ENCODE data around the gene PADI1.

The PADI1 gene

DNA sequence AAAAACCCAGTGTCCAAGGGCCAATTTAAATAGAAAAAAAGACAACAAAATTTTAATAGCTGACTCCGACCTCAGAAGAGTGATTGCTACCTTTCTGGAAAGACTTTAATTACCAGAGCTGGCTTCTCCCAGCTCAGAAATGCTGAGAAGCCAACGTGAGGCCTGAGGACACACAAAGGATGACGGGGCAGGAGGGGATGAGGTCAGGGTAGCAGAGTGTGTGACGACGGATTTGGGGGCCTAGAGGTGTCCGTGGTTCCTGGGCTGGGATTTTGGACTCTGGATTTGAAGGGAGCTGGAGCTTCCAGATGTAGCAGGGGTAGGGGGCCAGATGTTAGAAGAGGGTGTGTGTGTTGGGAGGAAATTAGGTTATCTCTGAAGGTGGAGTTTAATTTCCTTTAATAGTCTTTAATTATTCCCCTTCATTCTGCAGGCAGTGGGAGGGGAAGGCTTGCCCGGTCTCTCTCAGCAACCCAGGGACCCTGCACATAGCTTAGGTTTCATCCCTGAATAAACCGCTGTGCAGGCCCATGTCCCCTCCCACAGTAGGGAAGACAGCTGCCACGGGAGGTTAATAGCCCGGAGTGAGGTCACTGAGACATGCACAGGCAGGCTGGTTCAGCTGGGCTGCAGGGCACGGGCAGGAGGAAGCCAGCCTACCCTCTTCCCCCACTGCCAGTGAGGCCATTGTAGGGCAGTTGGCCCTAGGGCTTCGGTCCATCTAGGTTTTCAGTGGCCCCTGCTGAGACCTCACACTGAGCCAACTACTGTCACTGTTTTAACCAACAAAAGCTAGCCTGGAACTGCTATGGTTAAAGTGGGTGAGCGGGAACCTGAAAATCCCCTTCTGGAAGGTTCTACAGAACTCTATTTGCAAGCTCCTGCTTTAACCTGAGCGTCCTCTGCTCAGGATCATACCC lies 40.2 kb downstream of the PADI1 start:
- no peak for DNase-seq (ENCODE audit: low read depth)

DNA sequence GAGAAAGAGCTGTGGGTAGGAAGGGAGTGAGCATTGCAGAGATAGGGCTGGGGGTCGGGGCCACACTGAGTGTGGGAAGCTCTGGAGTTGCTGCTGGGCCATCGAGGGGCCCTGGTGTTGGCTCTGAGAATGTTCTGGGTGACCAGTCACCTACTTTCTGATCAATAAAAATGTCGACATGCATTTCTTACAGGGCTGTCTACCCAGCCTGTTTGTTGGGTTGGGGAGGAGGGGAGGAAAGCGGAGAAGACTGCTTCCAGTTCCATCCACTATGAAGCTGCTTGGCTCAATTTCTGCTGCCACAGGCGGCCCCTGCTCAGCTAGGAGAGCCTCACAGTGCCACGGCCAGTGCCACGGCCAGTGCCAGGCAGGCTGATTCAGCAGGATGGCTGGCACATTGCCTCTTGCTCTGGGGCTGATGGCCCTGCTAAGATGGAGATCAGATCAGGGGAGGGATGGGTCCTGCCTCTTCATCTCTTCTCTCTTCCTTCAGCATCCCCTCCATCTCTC lies 40.9 kb downstream of the PADI1 start:
- no peak for DNase-seq (ENCODE audit: low read depth)

DNA sequence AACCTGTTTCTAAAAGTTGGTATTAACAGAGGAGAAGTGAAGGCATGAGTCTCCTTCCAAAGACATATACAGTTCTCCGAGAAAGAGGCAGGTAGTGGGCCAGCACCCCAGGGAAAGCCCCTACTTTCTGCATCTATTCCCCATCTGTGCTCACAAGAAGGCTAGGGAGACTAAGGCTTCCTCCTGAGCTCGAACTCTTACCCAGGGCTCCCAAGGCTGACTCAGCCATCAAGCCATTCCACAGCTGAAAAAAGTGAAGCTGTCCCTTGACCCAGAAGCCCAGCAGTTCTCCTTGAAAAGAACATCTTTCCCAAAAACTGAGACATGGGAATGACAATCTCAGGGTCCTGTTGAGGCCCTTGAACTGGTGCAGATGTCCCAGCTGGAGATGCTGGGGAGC lies 42.0 kb downstream of the PADI1 start:
- no peak for DNase-seq (ENCODE audit: low read depth)

DNA sequence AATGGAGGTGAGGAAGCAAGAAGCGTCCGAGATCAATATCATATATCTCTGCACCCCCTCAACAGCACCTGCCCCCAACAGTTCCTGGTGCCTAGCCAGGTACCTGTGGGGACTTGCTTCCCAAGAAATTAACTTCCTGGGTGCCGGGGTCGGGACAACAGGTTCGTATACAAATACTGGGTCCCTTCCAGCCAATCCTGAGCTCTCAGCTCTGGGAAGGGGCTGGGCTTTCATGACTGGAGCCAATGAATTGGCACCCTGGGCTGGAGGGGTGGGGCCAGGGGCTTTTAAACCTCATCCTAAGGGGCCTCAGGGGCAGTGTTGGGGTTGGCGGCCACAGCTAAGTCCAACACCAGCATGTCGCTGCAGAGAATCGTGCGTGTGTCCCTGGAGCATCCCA lies 43.9 kb downstream of the PADI1 start, which contains the start of gene PADI3:
PADI3 (plus strand) TSS at position 318 of the 400 bp plus-strand sequence; CDS start at position 358, 40 bp downstream.
- no peak for DNase-seq (ENCODE audit: low read depth)

DNA sequence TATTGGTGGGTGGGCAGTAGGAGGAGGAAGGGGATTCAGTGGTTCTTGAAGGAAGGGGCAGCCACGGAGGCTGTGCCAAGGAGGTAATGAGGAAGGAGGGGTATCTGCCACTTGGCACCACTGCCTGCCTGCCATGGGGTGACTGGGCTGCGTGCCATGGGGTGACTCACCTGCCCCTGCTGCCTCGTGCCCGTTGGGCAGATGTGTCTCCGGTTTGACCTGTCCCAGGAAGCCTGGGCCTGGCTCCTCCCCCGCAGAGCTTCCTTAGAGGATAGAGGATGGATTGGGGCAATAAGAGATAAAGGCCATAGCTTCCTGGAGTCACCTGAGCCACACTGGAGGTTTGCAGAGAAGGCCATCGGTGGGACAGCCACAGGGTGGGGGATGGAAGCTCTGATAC lies 45.7 kb downstream of the PADI1 start:
- DNase-seq (ENCODE audit: low read depth) = no peak

DNA sequence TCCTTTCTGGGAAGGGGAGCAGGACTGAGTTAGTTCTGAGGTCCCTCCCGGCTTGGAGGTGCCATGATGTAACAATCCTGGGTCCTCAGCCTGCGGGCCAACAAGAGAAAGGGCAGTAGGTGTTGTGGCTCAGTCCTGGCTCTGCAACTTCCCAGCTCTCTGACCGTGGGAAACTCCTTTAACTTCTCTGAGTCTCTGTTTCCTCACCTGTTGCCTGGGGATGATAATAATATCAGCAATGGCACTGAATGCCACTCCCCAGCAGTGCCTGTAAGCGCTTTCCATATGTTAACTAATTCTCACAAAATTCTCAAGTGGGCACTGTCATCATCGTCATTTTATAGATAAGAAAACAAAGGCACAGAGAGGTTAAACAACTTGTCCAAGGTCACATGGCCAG lies 46.3 kb downstream of the PADI1 start:
- no peak for DNase-seq (ENCODE audit: low read depth)

DNA sequence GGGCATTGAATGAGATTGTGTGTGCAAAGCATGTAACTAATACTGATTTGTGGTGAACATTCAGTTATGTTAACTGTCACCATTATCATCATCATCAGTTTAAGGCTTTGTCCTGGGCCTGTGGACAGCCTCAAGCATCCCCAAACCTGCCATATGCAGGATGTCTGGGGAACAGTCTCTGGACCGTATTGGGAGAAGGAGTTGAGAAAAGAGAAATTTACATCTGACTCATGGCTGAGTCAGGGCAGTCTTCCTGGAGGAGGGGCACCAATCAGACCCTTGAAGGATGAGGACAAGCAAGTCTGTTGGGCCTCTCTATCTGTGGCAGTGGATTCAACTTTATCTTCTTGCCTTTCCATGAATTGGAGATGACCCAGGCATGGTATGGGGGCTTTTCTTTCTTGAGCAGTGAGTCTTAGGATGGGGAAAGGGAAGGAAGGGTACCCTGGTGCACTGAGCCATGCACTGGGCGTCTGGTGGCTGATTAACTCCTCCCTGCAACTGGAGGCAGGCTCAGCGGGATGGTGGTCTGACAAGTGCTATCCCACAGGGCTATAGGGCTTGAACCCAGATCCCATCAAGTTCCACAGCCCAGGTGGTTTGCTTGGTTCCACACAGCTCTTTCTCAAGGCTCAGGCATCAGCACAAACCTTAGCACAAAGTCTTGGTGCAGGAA lies 46.9 kb downstream of the PADI1 start:
- no peak for DNase-seq (ENCODE audit: low read depth)

DNA sequence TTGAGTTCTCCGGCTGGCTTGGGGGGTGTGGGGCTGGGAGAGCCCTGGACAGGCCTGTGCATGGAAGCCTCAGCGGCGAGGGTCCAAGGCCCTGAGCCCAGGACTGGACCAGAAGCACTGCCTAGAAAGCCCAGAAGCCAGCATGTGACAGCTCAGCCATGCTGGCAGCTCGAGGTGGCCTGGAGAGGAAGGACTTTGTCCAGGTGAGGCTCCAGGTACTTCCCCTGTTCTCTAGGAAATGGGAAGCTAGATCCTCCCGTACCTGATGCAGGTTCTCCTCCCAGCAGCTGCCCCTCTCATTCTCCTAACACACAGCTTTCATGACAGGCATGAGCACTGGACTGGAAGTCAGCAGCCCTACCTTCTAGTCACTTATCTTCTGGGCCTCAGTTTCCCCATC lies 50.4 kb downstream of the PADI1 start:
- DNase-seq (ENCODE audit: low read depth) = no peak

DNA sequence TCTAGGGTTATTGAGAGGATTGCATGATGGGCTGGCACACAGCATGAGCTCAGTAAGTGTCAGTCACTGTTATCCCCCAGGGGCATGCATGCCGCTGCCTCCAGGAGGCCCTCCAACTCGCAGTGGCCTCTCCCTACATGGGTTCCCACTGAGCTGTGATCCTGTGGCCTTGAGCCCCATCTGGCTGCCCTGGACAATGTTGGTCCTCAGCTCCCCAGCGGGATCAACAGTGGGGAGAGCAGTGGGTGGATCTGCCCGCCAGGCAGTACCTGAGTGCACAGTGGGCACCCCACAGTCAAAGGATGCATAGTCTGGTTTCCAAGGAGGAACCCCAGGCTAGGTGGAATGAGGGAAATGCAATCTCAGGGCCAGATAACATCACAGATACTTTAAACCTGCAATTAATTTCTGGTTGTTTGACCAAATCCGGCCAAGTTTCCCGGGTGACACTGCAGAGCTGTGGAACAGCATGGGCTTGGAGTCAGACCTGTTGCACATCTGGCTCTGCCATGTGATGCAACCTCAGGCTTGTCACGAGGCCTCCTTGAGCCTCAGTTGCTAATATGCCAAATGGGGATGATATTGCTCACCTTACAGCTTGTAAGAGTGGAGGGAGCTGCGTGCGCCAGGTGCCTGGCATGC lies 53.3 kb downstream of the PADI1 start:
- no peak for DNase-seq (ENCODE audit: low read depth)

DNA sequence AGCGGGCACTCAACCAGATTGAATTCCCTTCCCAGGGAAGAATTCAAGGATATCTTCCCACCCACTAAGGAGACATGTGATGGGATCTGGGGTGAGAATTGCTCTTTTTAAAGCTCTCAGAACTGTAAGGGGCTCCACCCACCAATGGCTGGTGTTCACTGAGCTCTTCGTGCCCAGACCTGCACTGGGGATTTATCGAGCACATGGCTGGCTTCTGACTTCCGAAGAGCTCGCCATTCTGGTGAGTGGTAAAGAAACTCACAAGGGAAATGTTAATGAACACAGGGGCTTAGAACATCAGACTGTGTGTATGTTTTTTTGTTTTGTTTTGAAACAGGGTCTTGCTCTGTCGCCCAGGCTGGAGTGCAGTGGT lies 53.8 kb downstream of the PADI1 start:
- DNase-seq (ENCODE audit: low read depth) = no peak

DNA sequence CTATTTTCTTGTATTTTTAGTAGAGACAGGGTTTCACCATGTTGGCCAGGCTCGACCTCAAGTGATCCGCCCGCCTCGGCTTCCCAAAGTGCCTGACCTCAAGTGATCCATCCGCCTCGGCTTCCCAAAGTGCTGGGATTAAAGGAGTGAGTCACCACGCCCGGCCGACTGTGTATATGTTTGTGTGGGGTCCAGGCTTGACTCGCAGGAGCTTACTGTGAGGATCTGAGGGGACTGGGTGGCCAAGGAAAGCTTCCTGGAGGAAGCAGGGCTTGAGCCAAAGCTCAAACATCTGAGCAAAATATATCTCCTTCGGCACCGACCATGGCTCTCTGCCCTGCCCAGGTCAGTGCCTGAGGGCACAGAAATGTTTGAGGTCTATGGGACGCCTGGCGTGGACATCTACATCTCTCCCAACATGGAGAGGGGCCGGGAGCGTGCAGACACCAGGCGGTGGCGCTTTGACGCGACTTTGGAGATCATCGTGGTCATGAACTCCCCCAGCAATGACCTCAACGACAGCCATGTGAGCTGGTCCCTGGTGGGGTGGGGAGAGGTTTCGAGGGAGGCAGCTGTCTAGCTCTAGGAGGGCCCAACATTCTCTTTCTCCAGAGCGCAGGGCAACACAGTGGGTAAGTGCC lies 54.4 kb downstream of the PADI1 start:
- DNase-seq (ENCODE audit: low read depth) = no peak

DNA sequence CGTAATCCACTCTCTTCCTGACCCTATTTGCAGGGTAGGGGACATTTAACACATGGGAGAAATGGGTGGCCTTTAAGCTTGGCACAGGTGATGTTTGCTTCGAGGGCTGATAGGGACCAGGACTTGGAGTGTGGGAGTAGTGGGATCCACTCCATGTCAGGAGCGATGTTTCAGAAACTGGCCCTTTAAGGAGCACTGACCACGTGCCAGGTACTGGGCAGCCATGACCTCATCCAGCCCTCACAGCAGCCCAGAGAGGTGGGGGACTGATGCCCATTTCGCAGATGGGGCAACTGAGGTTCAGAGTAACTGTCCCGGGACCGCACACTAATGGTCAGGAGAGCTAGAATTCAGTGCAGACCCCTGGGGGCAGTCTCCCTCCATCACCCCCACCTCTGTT lies 55.3 kb downstream of the PADI1 start:
- no peak for DNase-seq (ENCODE audit: low read depth)

DNA sequence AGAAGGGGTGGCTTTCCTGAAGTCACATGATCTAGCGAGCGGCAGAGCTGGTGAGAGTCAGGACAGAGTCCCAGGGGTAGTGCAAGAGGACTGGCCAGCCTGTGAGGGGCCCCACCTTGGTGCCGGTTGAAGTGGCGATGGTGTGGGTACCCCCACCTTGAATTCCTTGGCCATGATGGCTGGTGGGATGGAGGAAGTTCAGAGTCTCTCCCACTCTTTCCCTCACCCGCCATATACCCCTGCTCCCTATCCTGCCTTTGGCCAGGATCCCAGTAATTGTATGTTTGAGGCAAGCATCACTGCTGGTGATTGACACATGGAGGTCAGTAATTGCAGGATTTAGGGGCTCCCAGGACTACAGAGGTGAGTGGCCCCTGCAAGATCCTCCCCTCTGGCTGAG lies 55.8 kb downstream of the PADI1 start:
- DNase-seq (ENCODE audit: low read depth) = no peak

DNA sequence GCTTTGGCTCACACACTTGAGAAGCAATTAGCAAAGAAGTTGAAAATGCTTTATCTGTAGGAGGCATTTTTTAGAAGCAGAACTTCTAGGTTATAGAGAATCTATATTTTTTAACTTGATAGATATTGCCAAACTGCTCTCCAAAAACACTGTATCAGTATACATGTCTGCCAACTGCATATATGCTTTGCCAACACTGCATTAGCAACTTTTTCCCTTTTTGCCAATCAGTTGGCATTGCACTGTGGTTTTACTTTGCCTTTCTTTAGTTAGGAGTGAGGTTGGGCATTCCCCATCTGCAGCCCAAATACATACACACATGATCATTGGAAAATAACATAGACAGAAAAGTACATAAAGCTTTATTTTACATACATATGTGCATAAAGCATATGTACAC lies 59.0 kb downstream of the PADI1 start:
- DNase-seq (ENCODE audit: low read depth) = no peak

DNA sequence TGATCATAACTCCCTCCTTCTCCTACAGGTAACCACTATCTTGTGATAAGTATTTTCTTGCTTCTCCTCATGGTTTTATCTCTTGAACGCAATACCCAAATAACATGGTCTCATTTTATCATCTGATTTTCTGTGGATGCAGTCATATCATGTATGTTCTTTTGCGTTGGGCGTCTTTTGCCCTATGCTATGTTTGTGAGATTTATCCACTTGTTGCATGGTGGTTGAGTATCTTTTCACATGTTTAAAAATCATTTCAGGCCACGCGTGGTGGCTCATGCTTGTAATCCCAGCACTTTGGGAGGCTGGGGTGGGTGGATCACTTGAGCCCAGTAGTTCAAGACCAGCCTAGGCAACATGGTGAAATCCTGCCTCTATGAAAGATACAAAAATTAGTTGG lies 59.5 kb downstream of the PADI1 start:
- DNase-seq (ENCODE audit: low read depth) = no peak

DNA sequence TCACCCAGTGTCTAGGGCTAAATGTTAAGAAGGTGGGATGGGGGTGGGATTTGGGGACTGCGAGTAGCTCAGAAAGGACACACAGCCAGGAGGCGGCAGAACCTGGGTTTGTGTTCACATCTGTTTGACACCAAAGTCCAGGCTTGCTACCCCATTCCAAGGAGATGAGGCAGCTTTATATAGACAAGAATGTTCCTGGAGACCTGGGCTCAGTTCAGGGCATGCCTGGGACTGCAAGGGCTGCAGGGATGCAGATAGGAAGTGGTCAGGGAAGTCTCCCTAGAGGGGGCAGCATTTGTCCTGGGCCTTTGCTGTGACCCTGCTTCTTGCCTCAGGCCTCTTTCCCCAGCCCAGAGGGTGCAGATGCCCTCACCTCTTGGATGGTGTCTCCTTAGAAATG lies 60.2 kb downstream of the PADI1 start:
- DNase-seq (ENCODE audit: low read depth) = no peak

DNA sequence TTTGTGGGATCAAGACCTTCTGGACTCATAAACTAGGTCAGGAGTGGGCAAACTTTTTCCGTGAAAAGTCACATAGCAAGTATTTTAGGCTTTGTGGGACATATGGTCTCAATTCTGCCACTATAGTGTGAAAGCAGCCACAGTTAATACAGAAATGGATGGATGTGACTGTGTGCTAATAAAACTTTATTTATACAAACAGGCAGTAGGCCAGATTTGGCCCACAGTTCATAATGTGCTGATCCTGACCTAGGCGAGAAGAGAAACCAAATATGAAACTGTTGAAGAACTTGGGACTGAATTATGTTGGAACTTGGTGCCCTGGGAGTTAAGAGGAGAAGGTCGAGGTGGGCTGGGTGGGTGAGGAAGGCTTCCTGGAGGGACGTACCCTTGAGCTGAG lies 61.0 kb downstream of the PADI1 start:
- no peak for DNase-seq (ENCODE audit: low read depth)

DNA sequence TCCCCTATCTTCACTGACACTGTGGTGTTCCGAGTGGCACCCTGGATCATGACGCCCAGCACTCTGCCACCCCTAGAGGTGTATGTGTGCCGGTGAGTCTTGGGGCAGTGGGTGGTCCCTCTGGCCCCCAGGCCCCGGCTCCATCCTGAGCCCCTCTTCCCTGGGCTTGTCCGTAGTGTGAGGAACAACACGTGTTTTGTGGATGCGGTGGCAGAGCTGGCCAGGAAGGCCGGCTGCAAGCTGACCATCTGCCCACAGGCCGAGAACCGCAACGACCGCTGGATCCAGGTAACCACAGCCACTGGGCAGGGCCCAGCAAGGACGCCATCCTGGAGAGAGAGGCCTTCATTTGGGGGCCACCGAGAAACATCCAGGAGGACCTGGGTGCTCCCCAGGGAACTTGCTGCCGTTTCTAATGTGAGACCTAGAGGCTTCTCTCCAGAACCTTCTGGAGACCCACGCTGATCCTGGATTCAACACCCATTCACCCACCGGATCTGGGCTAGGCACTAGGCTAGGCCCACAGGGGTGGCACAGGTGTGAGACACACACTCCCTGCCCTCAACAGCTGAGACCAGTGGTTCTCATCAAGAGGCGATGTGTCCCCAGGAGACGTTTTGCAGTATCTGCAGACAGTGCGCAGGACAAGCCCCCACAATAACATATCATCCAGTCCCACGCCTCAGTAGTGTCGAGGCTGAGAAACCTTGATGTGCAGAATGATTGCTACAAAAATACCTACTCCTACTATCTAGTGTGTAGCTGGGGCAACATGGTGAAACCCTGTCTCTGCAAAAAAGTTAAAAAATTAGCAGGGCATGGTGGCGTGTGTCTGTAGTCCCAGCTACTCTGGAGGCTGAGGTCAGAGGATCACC lies 66.2 kb downstream of the PADI1 start:
- no peak for DNase-seq (ENCODE audit: low read depth)

DNA sequence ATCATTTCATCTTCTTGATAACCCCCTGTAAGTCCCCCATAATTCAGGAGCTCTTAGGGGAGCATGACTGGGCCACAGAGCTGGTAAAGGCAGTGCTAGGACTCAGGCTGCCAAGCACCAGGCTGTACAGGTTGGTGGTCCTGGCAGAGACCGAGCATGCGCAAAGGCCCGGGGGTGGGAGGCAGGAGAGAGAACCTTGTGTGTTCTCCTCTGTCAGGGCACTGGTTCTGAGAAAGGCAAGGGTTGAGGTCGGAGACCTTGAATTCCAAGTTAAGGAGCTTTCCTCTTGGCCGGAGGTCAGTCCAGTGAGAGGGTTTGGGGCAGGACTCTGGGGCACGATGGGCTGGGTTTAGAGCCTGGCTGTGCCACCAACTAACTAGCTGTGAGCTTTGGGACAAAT lies 67.1 kb downstream of the PADI1 start:
- no peak for DNase-seq (ENCODE audit: low read depth)

DNA sequence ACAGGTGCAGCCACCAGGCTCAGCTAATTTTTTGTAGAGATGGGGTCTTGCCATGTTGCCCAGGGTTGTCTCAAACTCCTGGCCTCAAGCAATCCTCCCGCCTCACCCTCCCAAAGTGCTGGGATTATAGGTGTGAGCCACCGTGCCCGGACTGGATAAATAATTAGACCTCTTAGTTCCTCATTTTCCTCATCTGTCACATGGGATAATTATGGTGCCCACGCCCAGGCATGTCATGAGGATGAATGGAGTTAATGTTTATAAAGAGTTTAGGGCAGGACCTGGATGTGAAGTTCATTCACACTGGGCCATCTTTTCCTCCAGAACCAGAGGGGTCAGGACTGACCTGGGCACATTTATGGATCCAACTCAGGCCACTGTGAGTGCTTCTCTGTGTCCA lies 67.7 kb downstream of the PADI1 start:
- no peak for DNase-seq (ENCODE audit: low read depth)

DNA sequence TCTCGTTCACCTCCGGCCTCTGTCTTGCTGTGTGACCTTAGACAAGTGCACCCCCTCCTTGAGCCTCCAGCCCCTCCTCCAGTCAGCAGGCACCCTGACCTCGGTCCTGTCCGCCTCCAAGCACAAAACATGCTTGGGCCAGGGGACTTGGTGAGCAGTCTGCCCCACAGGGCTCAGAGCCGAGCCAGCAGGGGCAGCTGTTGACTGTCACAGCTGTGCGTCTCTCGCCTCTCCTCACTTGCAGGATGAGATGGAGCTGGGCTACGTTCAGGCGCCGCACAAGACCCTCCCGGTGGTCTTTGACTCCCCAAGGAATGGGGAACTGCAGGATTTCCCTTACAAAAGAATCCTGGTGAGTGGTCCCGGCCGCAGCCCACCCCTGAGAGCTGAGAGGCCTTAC lies 68.2 kb downstream of the PADI1 start:
- no peak for DNase-seq (ENCODE audit: low read depth)

All from activated gamma-delta T cell treated with anti-CD3 and anti-CD28 coated beads, Interleukin-2, amount 50 U/mL, for 16 hours (primary cell).